Prostate gland (tissue), 2 donors: ENCODE measurements around the gene RASAL2.

Source experiments
- CTCF ChIP-seq, 4 experiments: fragments of 200-600 bp in 2 of 4; fragments of 450-650 bp in 2 of 4; sonication (generic) in 2 of 4; IDR thresholded peaks; 1 replicate in 3 of 4; 2 replicates in 1 of 4; pipeline ENCODE4 v1.5.1; 2016 to 2019; ENCODE audit warnings: antibody characterized with exemption in 4 of 4, mild to moderate bottlenecking in 2 of 4, moderate library complexity in 2 of 4
- POLR2A ChIP-seq: fragments of 450-650 bp; IDR thresholded peaks from one replicate; pipeline ENCODE4 v1.6.1; 2016; ENCODE audit warnings: antibody characterized with exemption, mild to moderate bottlenecking

- TF ChIP-seq CTCF (IDR thresholded peaks at IDR 0.05) (no peak), POLR2A (no peak)
These were observed 439.4 kb downstream of the RASAL2 start for GRCh38 chr1:178533121-178533946.
